ENCODE results near the gene C10orf90. TPM values are rescaled to one million over a fixed set of nuclear protein-coding genes. Genes with fewer than 3 reads are reported as not detected.

Gene C10orf90
- total RNA-seq, 2 experiments from 2014 or later: not detected

DNA sequence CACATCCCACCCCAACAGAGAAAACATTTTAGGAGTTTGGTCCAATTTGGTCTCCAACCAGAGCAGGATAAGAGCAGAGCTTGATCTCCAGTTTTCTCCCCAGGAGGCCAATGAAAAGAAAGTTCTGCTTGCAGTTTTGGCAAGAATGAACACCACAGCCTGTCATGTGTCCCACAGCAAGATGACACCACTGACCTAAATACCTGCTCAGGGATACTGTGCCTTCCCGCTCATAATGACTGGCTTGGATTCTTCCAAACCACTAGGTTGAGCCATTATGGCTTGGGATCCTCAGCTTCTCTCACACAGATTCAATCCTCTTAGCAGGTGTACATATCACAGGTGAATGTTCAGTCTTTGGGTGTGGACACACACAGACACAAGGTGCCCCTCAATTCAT is 53.3 kb downstream of the C10orf90 start:
- Histone ChIP-seq H3K9me3 (ENCODE audit: control insufficient read depth in 1 of 2, insufficient read depth in 1 of 2, low read length in 2 of 2) (peaks cover 0 to 4% of the 10 kb centered on the region in 2 experiments), H3K4me3 (ENCODE audit: low read length) (no peak overlapping the region), H3K27ac (ENCODE audit: low read depth in 1 of 2, low read length in 2 of 2) (no peak overlapping the region), H3K4me1 (ENCODE audit: insufficient read depth, low read length) (no peaks in the 10 kb centered on the region), H3K27me3 (ENCODE audit: control insufficient read depth in 1 of 2, insufficient read depth in 2 of 2, low read length in 2 of 2) (no peaks in the 10 kb centered on the region), H3K36me3 (ENCODE audit: insufficient read depth, low read length) (no peaks in the 10 kb centered on the region)
- no peak overlapping the region for H3K4me3 Mint-ChIP-seq
- H3K27me3 Mint-ChIP-seq: no peaks in the 10 kb centered on the region
- ChIA-PET CTCF (interaction anchor here (1.5 kb wide), 1 partner anchor 23 kb away, joined by 3 read pairs; no protein-coding TSS in a partner anchor), POLR2A (no interaction called here)
- no peaks in the 10 kb centered on the region for H3K9me3 Mint-ChIP-seq
- H3K36me3 Mint-ChIP-seq (ENCODE audit: low read depth): no peaks in the 10 kb centered on the region
- no peak for DNase-seq
- no peak for TF ChIP-seq CTCF (IDR thresholded peaks at IDR 0.05)
- no peaks in the 10 kb centered on the region for H3K4me1 Mint-ChIP-seq (ENCODE audit: low read depth)
- intact Hi-C loops (cut with DNase I, micrococcal nuclease): no loop called here
- H3K27ac Mint-ChIP-seq: no peak overlapping the region
- ATAC-seq (ENCODE audit: poor library complexity): no peak

DNA sequence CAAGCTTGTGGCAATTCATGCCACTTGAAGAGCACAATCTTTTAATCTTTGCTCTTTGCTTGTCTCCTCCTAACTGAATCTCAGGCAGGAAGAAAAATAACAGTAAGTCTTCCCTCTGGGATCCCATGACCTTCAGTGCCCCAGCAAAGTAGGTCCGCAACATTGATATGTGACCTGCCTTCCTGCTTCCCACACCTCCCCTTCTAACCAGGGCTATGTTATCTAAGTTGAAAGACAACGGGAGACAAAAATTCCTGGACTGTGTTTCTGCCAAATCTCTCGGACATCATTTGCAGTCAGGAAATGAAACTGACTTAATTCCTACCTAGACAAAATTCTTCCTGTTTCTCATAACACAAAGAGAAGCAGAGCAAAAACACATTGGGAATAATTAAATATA is 53.8 kb downstream of the C10orf90 start:
- H3K36me3 Mint-ChIP-seq (ENCODE audit: low read depth): no peaks in the 10 kb centered on the region
- H3K9me3 Mint-ChIP-seq: no peaks in the 10 kb centered on the region
- H3K27me3 Mint-ChIP-seq: no peaks in the 10 kb centered on the region
- ChIA-PET CTCF (no interaction called here), POLR2A (no interaction called here)
- no peak for DNase-seq
- intact Hi-C loops (cut with DNase I, micrococcal nuclease): no loop called here
- H3K4me3 Mint-ChIP-seq: no peak overlapping the region
- no peak overlapping the region for H3K27ac Mint-ChIP-seq
- Histone ChIP-seq H3K9me3 (ENCODE audit: control insufficient read depth in 1 of 2, insufficient read depth in 1 of 2, low read length in 2 of 2) (peaks cover 0 to 4% of the 10 kb centered on the region in 2 experiments), H3K36me3 (ENCODE audit: insufficient read depth, low read length) (no peaks in the 10 kb centered on the region), H3K27ac (ENCODE audit: low read depth in 1 of 2, low read length in 2 of 2) (no peak overlapping the region), H3K27me3 (ENCODE audit: control insufficient read depth in 1 of 2, insufficient read depth in 2 of 2, low read length in 2 of 2) (no peaks in the 10 kb centered on the region), H3K4me1 (ENCODE audit: insufficient read depth, low read length) (no peaks in the 10 kb centered on the region), H3K4me3 (ENCODE audit: low read length) (no peak overlapping the region)
- no peak for TF ChIP-seq CTCF (IDR thresholded peaks at IDR 0.05)
- no peak for ATAC-seq (ENCODE audit: poor library complexity)
- no peaks in the 10 kb centered on the region for H3K4me1 Mint-ChIP-seq (ENCODE audit: low read depth)

GRCh38 chr10:126611303-126611702 is 59.2 kb downstream of the C10orf90 start:
- H3K27ac Mint-ChIP-seq: no peak overlapping the region
- no peaks in the 10 kb centered on the region for H3K36me3 Mint-ChIP-seq (ENCODE audit: low read depth)
- H3K27me3 Mint-ChIP-seq: no peaks in the 10 kb centered on the region
- no peak overlapping the region for H3K27ac ChIP-seq (ENCODE audit: low read depth in 1 of 2, low read length in 2 of 2)
- no peaks in the 10 kb centered on the region for H3K36me3 ChIP-seq (ENCODE audit: insufficient read depth, low read length)
- H3K27me3 ChIP-seq (ENCODE audit: control insufficient read depth in 1 of 2, insufficient read depth in 2 of 2, low read length in 2 of 2): no peaks in the 10 kb centered on the region
- peaks cover 0 to 10% of the 10 kb centered on the region in 2 experiments for H3K9me3 ChIP-seq (ENCODE audit: control insufficient read depth in 1 of 2, insufficient read depth in 1 of 2, low read length in 2 of 2)
- H3K9me3 Mint-ChIP-seq: no peaks in the 10 kb centered on the region
- H3K4me1 Mint-ChIP-seq (ENCODE audit: low read depth): no peaks in the 10 kb centered on the region
- intact Hi-C loops (cut with DNase I, micrococcal nuclease): no loop called here
- ChIA-PET CTCF (interaction anchor here (0.5 kb wide), 1 partner anchor 255 kb away, joined by 3 read pairs; no protein-coding TSS in a partner anchor), POLR2A (no interaction called here)
- DNase-seq (no peak), ATAC-seq (ENCODE audit: poor library complexity) (no peak)
- H3K4me1 ChIP-seq (ENCODE audit: insufficient read depth, low read length): no peaks in the 10 kb centered on the region
- H3K4me3 ChIP-seq (ENCODE audit: low read length): no peak overlapping the region
- H3K4me3 Mint-ChIP-seq: no peak overlapping the region
- no peak for TF ChIP-seq CTCF (IDR thresholded peaks at IDR 0.05)
